B cell (primary cell): ENCODE data around the gene CHCHD5. TPM values are rescaled to one million over a fixed set of nuclear protein-coding genes. Genes with fewer than 3 reads are reported as not detected.

Experiments used
- ATAC-seq: fragments of 200-7000 bp; cut with Tn5 transposase; one replicate; pipeline ENCODE4 v1.10.0; 2021; ENCODE audit warnings: low read depth, mild to moderate bottlenecking, moderate number of reproducible peaks, moderate library complexity
- CTCF ChIA-PET: fragments of 350-600 bp; sonication (Branson Sonifier 250); formaldehyde crosslinking; loops from one replicate; lab custom pipeline; 2021; ENCODE audit warnings: antibody characterized with exemption, inconsistent platforms; lab: Charles Lee
- POLR2A ChIA-PET: fragments of 350-600 bp; sonication (Branson Sonifier 250); formaldehyde crosslinking; loops from one replicate; lab custom pipeline; 2021; ENCODE audit warnings: antibody characterized with exemption; lab: Charles Lee
- DNase-seq: peaks from one replicate; pipeline ENCODE4 v3.0.0; 2013
- H2AFZ ChIP-seq: 2 replicates; pipeline ENCODE4 v1.6.1; 2012; ENCODE audit warnings: mild to moderate bottlenecking, low read depth, low read length; ENCODE audit not compliant: insufficient read depth, poor library complexity, severe bottlenecking
- H3K27ac ChIP-seq, 2 donors: 1 replicate in 1 of 2; 2 replicates in 1 of 2; pipeline ENCODE4 v1.5.1; 2012 to 2013; ENCODE audit warnings: low read length in 2 of 2, mild to moderate bottlenecking in 2 of 2, moderate library complexity in 1 of 2
- H3K27me3 ChIP-seq, 4 experiments: fragments of 200-600 bp in 1 of 4; sonication (generic) in 1 of 4; replicated peaks in 1 of 4; 1 replicate in 2 of 4; 2 replicates in 2 of 4; pipeline versions ENCODE4 v1.6.1 to v1.7.0; 2013 to 2016; ENCODE audit warnings: low read length in 3 of 4, mild to moderate bottlenecking in 2 of 4, mixed read lengths in 1 of 4, moderate library complexity in 1 of 4; ENCODE audit not compliant: insufficient read depth in 4 of 4, control insufficient read depth in 3 of 4; ENCODE audit errors: control extremely low read depth in 1 of 4
- H3K36me3 ChIP-seq, 2 experiments: replicated peaks in 1 of 2; 1 replicate in 1 of 2; 2 replicates in 1 of 2; pipeline versions ENCODE4 v1.6.1 to v1.7.1; 2013; ENCODE audit warnings: low read length in 1 of 2; ENCODE audit not compliant: insufficient read depth in 2 of 2, control insufficient read depth in 1 of 2; ENCODE audit errors: control extremely low read depth in 1 of 2, extremely low read depth in 1 of 2
- H3K4me1 ChIP-seq, 2 donors: fragments of 200-600 bp in 1 of 2; sonication (generic) in 1 of 2; 1 replicate in 1 of 2; 2 replicates in 1 of 2; pipeline versions ENCODE4 v1.5.1 to v1.6.1; 2013 to 2017; ENCODE audit warnings: low read length in 2 of 2; ENCODE audit not compliant: control insufficient read depth in 2 of 2, insufficient read depth in 2 of 2
- H3K4me2 ChIP-seq: replicated peaks from 2 replicates; pipeline ENCODE3; 2012; ENCODE audit warnings: mild to moderate bottlenecking, low read depth, low read length; ENCODE audit not compliant: poor library complexity, severe bottlenecking
- H3K4me3 ChIP-seq, 5 experiments: fragments of 200-600 bp in 1 of 5; sonication (generic) in 1 of 5; 1 replicate in 3 of 5; 2 replicates in 2 of 5; pipeline versions ENCODE4 v1.5.1 to v1.7.0; 2011 to 2016; ENCODE audit warnings: low read length in 4 of 5, mild to moderate bottlenecking in 4 of 5, low read depth in 2 of 5, control low read depth in 1 of 5, moderate library complexity in 1 of 5; ENCODE audit not compliant: insufficient read depth in 1 of 5; ENCODE audit errors: control extremely low read depth in 1 of 5, extremely low read depth in 1 of 5
- H3K79me2 ChIP-seq: fragments of 200-600 bp; sonication (generic); one replicate; pipeline ENCODE4 v1.6.0; 2016; ENCODE audit warnings: low read length; ENCODE audit not compliant: control insufficient read depth, insufficient read depth
- H3K9ac ChIP-seq: fragments of 200-600 bp; sonication (generic); 2 replicates; pipeline ENCODE4 v1.6.1; 2017; ENCODE audit warnings: mild to moderate bottlenecking, low read length, moderate library complexity
- H3K9me3 ChIP-seq, 3 donors: one replicate each; pipeline versions ENCODE4 v1.6.1 to v1.7.1; 2013; ENCODE audit warnings: low read length in 2 of 3; ENCODE audit not compliant: control insufficient read depth in 2 of 3, insufficient read depth in 1 of 3; ENCODE audit errors: control extremely low read depth in 1 of 3
- H4K20me1 ChIP-seq: 2 replicates; pipeline ENCODE4 v1.6.0; 2012; ENCODE audit warnings: mild to moderate bottlenecking, low read length; ENCODE audit not compliant: insufficient read depth, control insufficient read depth, poor library complexity, severe bottlenecking
- H3K27ac Mint-ChIP-seq: one replicate; pipeline ENCODE4 v1.8.0; 2021; ENCODE audit warnings: mixed read lengths
- H3K27me3 Mint-ChIP-seq: one replicate; pipeline ENCODE4 v1.8.0; 2021; ENCODE audit warnings: mixed read lengths
- H3K4me1 Mint-ChIP-seq: one replicate; pipeline ENCODE4 v1.8.0; 2021; ENCODE audit warnings: mixed read lengths
- H3K4me3 Mint-ChIP-seq: one replicate; pipeline ENCODE4 v1.8.0; 2021; ENCODE audit warnings: mixed read lengths
- H3K9me3 Mint-ChIP-seq: one replicate; pipeline ENCODE4 v1.8.0; 2022; ENCODE audit warnings: mixed read lengths; ENCODE audit not compliant: insufficient read depth
- CTCF ChIP-seq: fragments of 200-600 bp; IDR thresholded peaks from one replicate; pipeline ENCODE4 v1.8.0; 2022; ENCODE audit warnings: antibody characterized with exemption, mild to moderate bottlenecking
- EZH2 ChIP-seq: IDR thresholded peaks from 2 replicates; pipeline ENCODE4 v1.6.1; 2012; ENCODE audit warnings: borderline replicate concordance, low read depth, mild to moderate bottlenecking, moderate library complexity, low read length; ENCODE audit not compliant: insufficient read depth, poor library complexity, severe bottlenecking
- WGBS: methylation state at CpG from one replicate; pipeline ENCODE4 v1.1.5; 2013; ENCODE audit warnings: missing lambda C conversion rate; ENCODE audit not compliant: insufficient coverage; 5-methylcytosine and 5-hydroxymethylcytosine counted together
- intact Hi-C: fragments of 100-400 bp; cut with micrococcal nuclease; formaldehyde crosslinking; loops from one replicate; pipeline ENCODE4 v1.10.0; 2022
- polyA plus RNA-seq: library from polyadenylated mRNA; depleted of rRNA; stranded (reverse); fragments of >200 nt; gene quantifications from 2 replicates; pipeline ENCODE4 v1.2.3, GENCODE V29; 2012
- total RNA-seq, 2 donors: library from RNA; stranded (reverse); fragments of 120-200 nt in 1 of 2; gene quantifications; 1 replicate in 1 of 2; 2 replicates in 1 of 2; pipeline versions ENCODE4 v1.2.3 to v1.2.4, GENCODE V29; 2013 to 2022

The CHCHD5 gene
- total and polyA plus RNA-seq, 2 donors (not counting 1 experiment from before 2014, with no cell fraction given), result 19.9 to 34.5 TPM

GRCh38 chr2:112629224-112629623 lies 44.8 kb downstream of the CHCHD5 start:
- Mint-ChIP-seq H3K27ac (no peak overlapping the region), H3K4me1 (peaks cover 25% of the 10 kb centered on the region)

More at GRCh38 chr2:112629224-112629623, 44.8 kb downstream of the CHCHD5 start:
- no peaks in the 10 kb centered on the region for H3K36me3 ChIP-seq
- H3K27me3 Mint-ChIP-seq, result no peaks in the 10 kb centered on the region
- POLR2A ChIA-PET, result interaction anchor here (0.6 kb wide), 1 partner anchor 1275 kb away, joined by 3 read pairs; no protein-coding TSS in a partner anchor
- peaks cover 0 to under 1% (median 0%) of the 10 kb centered on the region in 3 donors for H3K9me3 ChIP-seq
- CTCF ChIA-PET, result interaction anchor here (1.2 to 16.6 kb wide), 5 partner anchors 11 to 100 kb away, joined by 4 to 496 read pairs (median 58); partner anchors contain the start of genes NT5DC4 and SLC20A1
- H3K4me3 ChIP-seq, result no peak overlapping the region
- TF ChIP-seq CTCF, result no peak
- no peak for TF ChIP-seq EZH2
- H3K27me3 ChIP-seq, result no peaks in the 10 kb centered on the region
- 92% methylated on average over 5 of the region's 6 CpGs for WGBS
- H4K20me1 ChIP-seq, result no peaks in the 10 kb centered on the region
- H3K4me1 ChIP-seq, result peaks cover 18 to 40% of the 10 kb centered on the region in 2 donors
- H3K9ac ChIP-seq, result no peak overlapping the region
- no peak overlapping the region for H2AFZ ChIP-seq
- DNase-seq (no peak), ATAC-seq (no peak)
- H3K4me2 ChIP-seq, result no peak overlapping the region
- no peaks in the 10 kb centered on the region for H3K79me2 ChIP-seq
- intact Hi-C loops, result loop anchor here (10.0 kb wide), 1 partner anchor 256 kb away; no protein-coding TSS in a partner anchor
- no peak overlapping the region for H3K4me3 Mint-ChIP-seq
- no peak overlapping the region for H3K27ac ChIP-seq
- H3K9me3 Mint-ChIP-seq, result no peaks in the 10 kb centered on the region
